Effector CD8-positive, alpha-beta T cell (primary cell): ENCODE measurements around the gene ARHGAP19.
"Not testable (repeated sequence)": the region's sequence is repeated elsewhere in the genome, so short reads cannot be mapped to it uniquely, and the experiment has no call there.

Source experiments
- DNase-seq: peaks from one replicate; lab custom pipeline; 2025; lab: John Stamatoyannopoulos, UW

ARHGAP19 gene

DNA sequence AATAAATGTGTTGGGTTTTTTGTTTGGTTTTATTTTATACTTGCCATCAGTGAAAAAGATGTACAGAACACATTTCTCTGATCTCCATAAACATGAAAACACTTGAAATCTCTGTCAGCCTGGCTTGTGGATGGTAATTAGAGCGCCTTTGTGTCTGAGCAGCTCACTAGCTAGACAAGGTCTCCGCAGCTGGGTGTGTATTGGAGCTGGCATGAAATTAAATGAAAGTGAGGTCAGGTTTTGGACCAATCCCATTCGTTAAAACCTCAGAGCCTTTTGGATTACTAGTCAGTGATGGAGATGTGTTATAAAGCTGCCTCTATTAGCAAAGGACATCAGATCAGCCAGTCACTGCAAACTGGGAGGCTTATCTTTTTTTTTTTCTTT lies 29.4 kb upstream of the ARHGAP19 start:
- DNase-seq: no peak

DNA sequence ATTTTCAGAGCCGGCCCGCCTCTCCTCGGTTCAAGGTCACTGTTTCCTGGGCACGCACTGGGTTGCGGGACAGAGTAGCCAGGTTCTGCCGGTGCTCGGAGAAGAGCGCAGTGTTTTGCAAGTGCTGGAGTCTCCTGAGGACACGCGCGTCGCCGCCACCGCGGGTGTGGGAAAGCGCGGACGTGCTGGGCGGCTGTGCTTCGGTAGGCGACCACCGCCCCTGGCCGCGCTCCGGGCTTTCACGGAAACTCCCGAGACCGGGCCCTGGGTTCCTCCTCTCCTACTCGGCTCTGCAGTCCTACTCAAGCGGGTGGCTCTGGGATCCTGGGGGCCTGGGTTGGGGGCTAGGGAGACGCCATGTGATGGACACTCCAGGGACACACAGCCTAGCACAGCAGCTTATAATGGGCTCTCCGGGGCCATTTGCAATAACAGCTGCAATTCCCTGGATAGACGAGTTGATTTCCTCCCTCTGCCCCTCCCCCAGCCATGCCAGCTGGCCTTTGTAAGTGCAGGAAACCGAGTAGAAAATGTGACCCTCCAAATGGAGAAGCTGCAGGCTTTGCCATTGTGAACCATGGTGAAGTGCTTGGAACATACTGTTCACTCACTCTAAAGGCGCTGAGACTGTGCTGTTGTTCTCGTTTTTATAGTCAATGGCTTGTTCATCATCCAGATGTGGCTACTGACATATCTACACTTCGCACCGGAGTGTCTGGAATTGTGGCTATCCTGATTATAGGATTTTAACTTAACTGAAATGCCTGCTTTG lies 28.8 kb upstream of the ARHGAP19 start:
- DNase-seq: no peak

DNA sequence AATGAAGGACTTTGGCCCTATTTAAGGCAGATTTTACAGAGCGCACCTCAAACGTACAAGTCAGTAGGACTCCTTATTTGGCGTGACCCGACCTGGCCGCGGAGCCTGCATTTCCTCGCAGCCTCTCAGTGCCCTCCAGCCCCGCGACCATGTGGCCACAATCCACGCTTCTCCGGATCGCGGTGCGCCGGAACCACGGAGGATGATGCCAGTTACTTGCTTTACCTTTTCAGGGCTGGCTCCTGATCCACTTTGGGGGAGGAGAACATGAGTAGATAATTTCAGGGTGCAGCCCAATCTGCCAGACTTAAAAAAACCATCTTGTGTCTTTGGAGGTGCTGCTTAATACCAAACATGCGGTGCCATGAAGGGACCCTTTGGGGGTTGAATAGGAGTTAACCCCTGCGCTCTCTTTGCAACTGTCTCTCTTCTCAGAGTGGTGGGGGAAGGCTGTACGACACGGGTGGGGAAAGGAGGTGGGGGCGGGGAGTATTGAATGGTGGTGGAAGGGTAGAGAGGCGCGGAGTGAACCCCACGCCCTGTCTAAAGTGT lies 28.1 kb upstream of the ARHGAP19 start:
- peak; percentile 5 for DNase-seq

DNA sequence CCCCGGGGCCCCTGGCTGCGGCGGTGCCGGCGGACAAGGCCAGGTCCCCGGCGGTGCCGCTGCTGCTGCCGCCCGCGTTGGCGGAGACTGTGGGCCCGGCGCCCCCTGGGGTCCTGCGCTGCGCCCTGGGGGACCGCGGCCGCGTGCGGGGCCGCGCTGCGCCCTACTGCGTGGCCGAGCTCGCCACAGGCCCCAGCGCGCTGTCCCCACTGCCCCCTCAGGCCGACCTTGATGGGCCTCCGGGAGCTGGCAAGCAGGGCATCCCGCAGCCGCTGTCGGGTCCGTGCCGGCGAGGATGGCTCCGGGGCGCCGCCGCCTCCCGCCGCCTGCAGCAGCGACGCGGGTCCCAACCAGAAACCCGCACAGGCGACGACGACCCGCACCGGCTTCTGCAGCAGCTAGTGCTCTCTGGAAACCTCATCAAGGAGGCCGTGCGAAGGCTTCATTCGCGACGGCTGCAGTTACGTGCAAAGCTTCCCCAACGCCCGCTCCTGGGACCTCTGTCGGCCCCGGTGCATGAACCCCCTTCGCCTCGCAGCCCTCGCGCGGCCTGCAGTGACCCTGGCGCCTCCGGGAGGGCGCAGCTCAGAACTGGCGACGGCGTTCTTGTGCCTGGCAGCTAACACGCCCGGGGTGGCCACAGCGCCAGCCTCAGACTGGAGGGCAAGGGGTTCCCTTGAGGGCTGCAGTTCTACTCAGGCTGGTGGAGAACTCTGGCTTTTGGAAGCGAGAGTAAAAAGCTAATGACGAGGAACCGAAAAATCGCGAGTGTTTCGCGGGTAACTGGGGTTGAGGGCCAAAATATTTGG lies 27.4 kb upstream of the ARHGAP19 start:
- peak; percentile 29 for DNase-seq

DNA sequence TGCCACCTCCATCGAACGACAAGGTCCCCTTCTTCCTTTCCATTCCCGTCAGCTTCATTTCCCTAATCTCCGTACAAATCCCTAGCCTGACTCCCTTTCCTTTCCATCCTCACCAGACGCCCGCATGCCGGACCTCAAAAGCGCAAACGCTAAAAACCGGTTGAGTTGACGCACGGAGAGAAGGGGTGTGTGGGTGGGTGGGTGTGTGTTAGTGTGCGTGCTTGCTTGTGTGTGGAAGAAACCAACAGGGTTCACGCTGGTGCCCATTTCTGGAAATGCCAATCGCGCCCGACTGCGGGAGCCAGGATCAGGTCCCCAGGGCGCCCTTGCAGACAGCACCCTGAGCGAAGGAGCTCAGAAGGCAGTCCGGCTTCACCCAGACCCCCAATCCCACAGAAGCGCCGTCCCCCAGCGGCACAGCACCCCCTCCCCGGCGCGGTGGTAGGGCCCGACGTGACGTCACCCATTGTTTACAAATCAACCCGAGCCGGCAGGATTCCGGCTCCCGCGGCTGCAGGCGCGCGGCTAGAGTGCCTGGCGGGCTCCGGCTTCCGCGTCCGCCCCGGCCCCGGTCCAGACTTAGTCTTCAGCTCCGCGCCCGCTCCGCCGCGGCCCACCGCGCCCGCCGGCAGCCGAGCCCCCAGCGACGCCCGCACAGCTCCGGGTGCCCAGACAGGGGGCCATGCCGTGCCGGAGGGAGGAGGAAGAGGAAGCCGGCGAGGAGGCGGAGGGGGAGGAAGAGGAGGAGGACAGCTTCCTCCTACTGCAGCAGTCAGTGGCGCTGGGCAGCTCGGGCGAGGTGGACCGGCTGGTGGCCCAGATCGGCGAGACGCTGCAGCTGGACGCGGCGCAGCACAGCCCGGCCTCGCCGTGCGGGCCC lies 26.6 kb upstream of the ARHGAP19 start, which contains the start of gene FRAT1:
Gene FRAT1 (plus strand): TSS at position 500 of the 880 bp plus-strand sequence. CDS start 183 bp downstream, at position 683.
- DNase-seq: peak; percentile 88

DNA sequence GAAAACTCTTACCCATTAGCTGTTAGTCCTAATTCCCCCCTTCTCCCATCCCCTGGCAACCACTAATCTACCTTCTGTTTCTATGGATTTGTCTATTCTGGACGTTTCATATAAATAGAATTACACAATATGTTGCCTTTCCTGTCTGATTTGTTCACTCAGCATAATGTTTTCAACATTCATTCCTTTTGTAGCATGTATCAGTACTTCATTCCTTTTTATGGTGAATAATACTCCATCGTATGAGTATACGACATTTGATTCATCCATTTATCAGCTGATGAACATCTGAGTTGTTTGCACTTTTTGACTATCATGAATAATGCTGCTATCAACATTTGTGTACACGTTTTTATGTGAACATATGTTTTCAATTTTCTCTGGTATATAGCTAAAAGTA lies 22.2 kb upstream of the ARHGAP19 start:
- no peak for DNase-seq

DNA sequence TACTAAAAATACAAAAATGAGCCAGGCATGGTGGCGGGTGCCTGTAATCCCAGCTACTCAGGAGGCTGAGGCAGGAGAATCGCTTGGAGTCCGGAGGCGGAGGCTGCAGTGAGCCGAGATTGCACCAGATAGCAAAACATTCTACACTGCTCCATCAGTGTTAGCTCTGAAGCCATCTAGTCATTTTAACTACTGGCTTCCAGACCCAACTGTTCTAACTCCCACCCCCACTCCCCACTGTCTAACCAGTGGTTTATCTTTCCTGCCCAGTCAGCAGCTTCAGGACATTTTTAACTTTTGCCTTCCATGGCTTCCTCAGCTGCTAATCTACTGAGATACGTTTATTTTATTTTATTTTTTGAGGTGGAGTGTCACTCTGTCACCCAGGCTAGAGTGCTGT lies 20.5 kb upstream of the ARHGAP19 start:
- DNase-seq: no peak

DNA sequence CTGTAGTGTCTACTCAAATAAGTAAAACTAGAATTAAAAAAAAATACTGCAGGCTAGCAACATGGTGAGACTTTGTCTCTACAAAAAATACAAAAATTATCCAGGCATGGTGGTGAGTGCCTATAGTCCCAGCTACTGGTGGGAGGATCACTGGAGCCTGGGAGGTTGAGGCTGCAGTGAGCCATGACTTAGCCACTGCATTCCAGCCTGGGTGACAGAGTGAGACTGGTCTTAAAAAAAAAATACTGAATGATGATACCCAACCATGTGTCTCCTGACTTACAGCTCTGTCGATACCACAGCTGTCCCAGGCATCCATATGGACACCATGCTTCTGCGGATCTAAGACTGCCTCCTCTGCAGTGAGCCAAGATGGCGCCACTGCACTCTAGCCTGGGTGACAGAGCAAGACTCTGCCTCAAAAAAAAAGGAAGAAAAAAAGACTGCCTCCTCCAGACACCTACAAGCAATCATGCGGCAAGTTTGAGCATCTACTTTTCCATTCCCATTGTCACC lies 18.7 kb upstream of the ARHGAP19 start:
- no peak for DNase-seq

DNA sequence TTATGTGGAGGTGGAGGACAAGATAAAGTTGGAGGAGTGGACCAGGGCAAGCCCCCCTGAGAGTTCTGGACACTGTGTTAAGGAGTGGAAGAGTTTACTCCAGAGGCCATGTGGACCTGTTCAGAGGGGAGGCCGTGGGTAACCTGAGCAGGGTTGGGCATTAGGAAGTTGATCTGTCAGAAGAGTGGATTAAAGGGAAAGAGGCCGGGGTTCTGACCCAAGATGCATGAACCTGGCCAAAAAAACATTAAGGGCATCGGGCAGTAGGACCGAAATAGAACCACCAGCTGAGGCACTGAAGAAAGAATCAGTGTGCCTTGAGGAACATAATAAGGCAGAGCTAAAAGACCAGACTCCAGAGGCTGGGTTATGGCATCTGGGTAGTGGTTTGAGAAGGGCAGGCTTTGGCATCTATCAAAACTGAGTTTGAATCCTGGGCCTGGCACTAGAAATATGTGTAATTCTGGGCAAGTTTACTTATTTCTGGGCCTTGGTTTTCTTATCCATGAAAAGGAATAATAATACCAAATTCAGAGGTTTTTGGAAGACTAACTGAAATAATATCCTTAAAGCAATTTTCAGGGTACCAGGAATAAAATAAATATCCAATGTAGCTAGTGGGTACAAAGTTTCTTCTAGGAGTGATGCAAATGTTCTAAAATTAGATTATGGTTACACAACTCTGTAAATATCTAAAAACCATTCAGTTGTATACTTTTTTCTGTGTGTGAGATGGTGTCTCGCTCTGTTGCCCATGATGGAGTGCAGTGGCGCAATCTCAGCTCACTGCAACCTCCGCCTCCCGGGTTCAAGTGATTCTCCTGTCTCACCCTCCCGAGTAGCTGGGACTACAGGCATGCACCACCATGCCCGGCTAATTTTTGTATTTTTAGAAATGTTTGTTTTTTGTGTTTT lies 15.7 kb upstream of the ARHGAP19 start:
- DNase-seq: no peak

DNA sequence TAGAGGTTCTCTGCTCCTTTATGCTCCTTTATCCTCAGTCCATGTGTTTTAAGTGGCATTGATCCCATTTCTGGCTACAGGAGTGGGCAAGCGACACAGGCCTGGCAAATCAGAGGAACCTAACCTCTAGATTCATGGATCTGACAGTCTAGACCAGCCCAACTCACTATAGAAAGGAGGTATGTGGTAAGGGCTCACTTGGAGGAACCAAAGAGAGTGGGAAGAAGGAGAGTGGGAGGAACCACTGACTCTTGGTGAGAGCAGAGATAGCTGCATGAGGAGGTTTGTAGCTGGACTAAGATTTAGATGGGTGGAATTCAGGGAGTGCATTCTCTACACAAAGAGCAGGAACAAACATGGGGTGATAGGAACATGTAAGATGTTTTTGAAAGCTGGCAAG lies 15.0 kb upstream of the ARHGAP19 start:
- no peak for DNase-seq

DNA sequence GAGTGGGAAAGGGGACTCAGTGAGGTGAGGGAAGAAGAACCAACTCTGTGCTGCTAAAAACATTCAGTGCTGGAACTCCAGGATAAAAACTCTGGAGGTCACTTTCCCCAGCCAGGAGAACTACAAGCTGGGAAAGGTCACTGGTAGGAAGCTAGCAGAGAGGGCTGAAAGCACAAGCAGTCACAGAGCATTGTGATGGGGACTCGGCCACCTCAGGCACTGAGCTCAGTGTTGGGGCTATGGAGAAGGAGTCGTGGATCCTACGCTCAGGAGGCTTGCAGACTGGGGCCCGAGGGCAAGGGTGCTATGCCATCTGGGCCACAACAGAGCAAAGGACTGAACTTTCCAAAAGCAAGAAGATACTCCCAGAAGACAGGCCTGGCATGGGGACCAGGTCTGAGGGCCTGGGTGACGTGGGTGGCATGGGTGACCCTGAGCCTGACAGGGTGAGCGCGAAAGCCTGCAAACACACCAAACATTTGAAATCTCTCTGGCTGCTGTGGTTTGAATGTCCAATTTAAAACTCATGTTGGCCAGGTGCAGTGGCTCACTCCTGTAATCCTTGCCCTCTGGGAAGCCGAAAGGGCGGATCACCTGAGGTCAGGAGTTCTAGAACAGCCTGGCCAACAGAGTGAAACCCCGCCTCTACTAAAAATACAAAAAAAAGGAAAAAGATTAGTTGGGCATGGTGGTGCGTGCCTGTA lies 9.8 kb upstream of the ARHGAP19 start:
- no peak for DNase-seq

DNA sequence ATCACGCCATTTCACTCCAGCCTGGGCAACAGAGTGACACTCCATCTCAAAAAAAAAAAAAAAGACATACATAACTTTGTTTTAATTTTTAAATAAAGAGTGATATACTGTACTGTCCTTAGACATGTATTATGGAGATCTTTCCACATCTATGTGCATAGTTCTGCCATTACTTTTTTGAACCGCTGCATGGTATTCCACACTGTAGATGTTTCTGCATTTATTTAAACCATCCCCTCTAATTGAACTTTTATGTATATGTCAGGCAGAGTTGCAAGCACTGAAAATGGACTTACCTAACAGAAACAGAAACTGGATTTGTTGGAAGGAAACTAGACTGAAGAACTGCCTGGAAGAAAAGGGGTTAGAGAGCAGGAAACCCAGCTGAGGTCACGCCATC lies 8.5 kb upstream of the ARHGAP19 start:
- DNase-seq: no peak

DNA sequence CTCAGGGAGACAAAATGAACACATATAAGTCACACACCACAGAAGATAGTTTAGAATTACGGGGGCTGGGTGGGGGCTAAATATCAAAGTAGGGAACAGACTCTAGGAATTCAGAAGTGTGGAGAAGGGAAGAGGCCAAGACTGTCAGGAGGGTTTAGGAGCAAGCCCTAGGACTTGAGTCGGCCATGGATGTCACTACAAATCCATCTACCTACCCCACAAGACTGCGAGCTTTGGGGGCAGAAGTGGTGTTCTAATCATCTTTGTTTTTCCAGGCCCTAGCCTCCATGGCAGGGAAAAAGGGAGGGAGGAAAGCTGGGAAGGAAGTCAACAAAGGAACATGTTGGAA lies 5.8 kb upstream of the ARHGAP19 start:
- DNase-seq: no peak

DNA sequence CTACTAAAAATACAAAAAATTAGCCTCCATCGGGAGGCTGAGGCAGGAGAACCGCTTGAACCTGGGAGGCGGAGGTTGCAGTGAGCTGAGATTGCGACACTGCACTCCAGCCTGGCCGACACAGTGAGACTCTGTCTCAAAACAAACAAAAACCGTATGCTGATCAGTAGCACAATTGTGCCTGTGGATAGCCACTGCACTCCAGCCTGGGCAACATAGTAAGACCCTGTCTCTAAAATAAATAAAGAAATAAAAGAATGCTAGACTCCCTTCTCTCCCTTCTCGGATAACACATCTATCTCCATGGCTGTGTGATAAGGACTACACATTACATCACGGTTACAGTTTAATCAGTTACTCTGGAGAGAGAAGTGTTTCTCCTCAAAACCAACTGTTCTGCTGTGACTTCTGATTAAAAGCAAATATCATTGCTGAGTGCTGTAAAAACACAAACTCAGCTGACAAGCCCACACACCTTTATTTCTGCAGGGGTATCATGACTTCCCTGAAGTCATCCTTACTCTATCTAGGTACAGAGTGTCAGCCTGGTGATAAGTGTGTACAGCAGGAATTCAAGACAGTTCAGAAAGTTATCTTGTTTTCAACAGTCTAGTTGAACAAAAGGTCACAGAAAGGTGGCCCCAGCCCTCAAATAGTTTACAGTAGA lies 5.3 kb upstream of the ARHGAP19 start:
- DNase-seq: no peak

DNA sequence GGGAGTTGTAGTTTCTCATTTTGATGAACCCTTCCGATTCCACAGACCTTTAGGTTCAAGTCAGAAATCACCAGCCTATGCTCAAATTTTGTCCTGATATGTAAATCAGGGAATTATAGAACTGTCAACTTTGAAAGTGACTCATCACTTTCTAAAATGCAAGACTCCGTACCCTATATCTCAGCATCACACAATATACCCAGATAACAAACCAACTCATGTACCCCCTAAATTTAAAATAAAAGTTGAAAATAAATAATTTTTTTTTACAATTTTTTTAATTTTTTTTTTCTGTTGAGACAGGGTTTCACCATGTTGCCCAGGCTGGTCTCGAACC lies 393 bp upstream of the ARHGAP19 start:
- no peak for DNase-seq

DNA sequence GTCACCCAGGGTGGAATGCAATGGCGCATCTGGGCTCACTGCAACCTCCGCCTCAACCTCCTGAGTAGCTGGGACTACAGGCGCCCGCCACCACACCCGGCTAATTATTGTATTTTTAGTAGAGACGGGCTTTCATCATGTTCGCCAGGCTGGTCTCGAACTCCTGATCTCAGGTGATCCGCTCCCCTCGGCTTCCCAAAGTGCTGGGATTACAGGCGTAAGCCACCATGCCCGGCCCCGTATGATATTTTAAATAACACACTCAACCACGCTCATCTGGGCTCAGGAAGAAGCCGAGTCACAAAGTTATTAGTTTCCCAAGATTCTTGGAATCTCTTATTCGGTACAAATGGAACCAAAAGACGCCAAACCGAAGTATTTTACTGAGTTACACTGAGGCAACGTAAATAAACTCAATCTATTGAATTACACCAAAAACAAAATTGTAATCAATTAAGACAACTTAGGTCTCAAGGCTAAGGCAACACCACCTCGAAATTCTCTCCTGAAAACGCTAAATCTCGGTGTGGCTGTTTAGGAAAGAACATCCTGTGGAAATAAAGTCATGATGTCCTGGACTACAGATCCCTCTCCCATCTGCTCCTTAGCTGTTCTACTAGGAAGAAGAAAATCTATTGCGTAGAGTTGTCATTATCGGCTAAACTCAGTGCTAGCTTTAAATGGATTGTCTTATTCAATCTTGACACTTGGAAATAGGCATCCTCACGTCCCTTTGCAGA lies 910 bp downstream of the ARHGAP19 start:
- DNase-seq: no peak

DNA sequence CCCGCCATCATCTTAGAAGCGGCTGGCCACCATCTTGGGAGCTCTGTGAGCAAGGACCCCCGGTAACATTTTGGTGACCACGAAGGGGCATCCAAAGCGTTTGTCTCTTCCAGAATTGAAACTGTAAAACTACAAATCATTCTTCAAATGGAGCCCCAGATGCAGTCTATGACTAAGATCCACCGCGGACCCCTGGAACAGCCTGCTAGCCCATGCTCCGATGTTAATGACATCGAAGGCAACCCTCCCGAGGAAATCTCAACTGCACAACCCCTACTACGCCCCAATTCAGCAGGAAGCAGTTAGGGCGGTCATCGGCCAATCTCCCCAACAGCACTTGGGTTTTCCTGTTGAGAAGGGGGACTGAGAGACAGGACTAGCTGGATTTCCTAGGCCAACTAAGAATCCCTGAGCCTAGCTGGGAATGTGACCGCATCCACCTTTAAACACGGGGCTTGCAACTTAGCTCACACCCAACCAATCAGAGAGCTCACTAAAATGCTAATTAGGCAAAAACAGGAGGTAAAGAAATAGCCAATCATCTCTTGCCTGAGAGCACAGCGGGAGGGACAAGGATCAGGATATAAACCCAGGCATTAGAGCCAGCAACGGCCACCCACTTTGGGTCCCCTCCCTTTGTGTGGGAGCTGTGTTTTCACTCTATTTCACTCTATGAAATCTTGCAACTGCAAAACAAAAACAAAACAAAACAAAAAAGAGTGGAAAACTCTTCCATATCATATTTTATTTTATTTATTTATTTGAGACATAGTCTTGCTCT lies 1.7 kb downstream of the ARHGAP19 start:
- DNase-seq: not testable (repeated sequence)

DNA sequence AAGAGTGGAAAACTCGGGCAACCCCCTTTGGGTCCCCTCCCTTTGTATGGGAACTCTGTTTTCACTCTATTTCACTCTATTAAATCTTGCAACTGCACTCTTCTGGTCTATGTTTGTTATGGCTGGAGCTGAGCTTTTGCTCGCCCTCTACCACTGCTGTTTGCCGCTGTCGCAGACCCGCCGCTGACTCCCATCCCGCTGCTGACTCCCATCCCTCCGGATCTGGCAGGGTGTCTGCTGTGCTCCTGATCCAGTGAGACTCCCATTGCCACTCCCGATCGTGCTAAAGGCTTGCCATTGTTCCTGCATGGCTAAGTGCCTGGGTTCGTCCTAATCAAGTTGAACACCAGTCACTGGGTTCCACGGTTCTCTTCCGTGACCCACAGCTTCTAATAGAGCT lies 2.4 kb downstream of the ARHGAP19 start:
- not testable (repeated sequence) for DNase-seq
